Smooth muscle cell (in vitro differentiated cells): ENCODE data around the gene NEK2. TPM values are rescaled to one million over a fixed set of nuclear protein-coding genes. Genes with fewer than 3 reads are reported as not detected.
A peak's percentile ranks its signal among the peaks of the same experiment; 100 is the strongest.

ENCODE experiments used
- DNase-seq: peaks from one replicate; lab custom pipeline; 2025; ENCODE audit not compliant: unreplicated experiment; lab: John Stamatoyannopoulos, UW
- H2AFZ ChIP-seq: fragments of 200-600 bp; sonication (generic); 2 replicates; pipeline ENCODE4 v1.6.0; 2016; ENCODE audit warnings: antibody characterized with exemption, low read depth, mild to moderate bottlenecking
- H3F3A ChIP-seq: fragments of 200-600 bp; sonication (generic); 2 replicates; pipeline ENCODE4 v1.6.0; 2017; ENCODE audit warnings: antibody characterized with exemption, low read depth
- H3K27ac ChIP-seq: fragments of 200-600 bp; sonication (generic); 2 replicates; pipeline ENCODE4 v1.5.1; 2016; ENCODE audit warnings: low read depth, mild to moderate bottlenecking
- H3K27me3 ChIP-seq: fragments of 200-600 bp; sonication (generic); 2 replicates; pipeline ENCODE4 v1.6.1; 2016; ENCODE audit warnings: low read depth, mild to moderate bottlenecking
- H3K36me3 ChIP-seq: fragments of 200-600 bp; sonication (generic); 2 replicates; pipeline ENCODE4 v1.5.1; 2016; ENCODE audit warnings: low read depth
- H3K4me1 ChIP-seq: fragments of 200-600 bp; sonication (generic); 2 replicates; pipeline ENCODE4 v1.5.1; 2016; ENCODE audit warnings: low read depth
- H3K4me2 ChIP-seq: fragments of 200-600 bp; sonication (generic); 2 replicates; pipeline ENCODE4 v1.6.0; 2016; ENCODE audit warnings: mild to moderate bottlenecking
- H3K4me3 ChIP-seq: fragments of 200-600 bp; sonication (generic); 2 replicates; pipeline ENCODE4 v1.5.1; 2016; ENCODE audit warnings: mild to moderate bottlenecking
- H3K79me2 ChIP-seq: fragments of 200-600 bp; sonication (generic); 2 replicates; pipeline ENCODE4 v1.6.0; 2016; ENCODE audit warnings: low read depth, mild to moderate bottlenecking
- H3K9ac ChIP-seq: fragments of 200-600 bp; sonication (generic); 2 replicates; pipeline ENCODE4 v1.6.0; 2016; ENCODE audit warnings: low read depth
- H3K9me3 ChIP-seq: fragments of 200-600 bp; sonication (generic); replicated peaks from 2 replicates; pipeline ENCODE4 v1.5.1; 2016; ENCODE audit warnings: low read depth
- H4K20me1 ChIP-seq: fragments of 200-600 bp; sonication (generic); 2 replicates; pipeline ENCODE4 v1.6.0; 2016; ENCODE audit warnings: low read depth
- CTCF ChIP-seq: fragments of 200-600 bp; sonication (generic); IDR thresholded peaks from 2 replicates; pipeline ENCODE4 v1.5.1; 2017; ENCODE audit warnings: borderline replicate concordance, mild to moderate bottlenecking, antibody characterized with exemption; ENCODE audit not compliant: insufficient read depth, poor library complexity, severe bottlenecking
- WGBS: methylation state at CpG from one replicate; pipeline ENCODE4 v1.1.7; 2016; ENCODE audit warnings: low lambda C conversion rate; 5-methylcytosine and 5-hydroxymethylcytosine counted together
- polyA plus RNA-seq: library from polyadenylated mRNA; unstranded; fragments of >200 nt; fragmentation: Nextera tagmentation; extraction: Ambion mirVana; gene quantifications from 2 replicates; pipeline ENCODE4 v1.2.1, GENCODE V29; 2016
- total RNA-seq: library from RNA; depleted of rRNA; stranded (reverse); fragments of >200 nt; gene quantifications from 2 replicates; pipeline ENCODE4 v1.2.3, GENCODE V29; 2014

NEK2 gene
- total and polyA plus RNA-seq, 2 experiments from 2014 or later = 7.2 to 12.6 TPM

DNA sequence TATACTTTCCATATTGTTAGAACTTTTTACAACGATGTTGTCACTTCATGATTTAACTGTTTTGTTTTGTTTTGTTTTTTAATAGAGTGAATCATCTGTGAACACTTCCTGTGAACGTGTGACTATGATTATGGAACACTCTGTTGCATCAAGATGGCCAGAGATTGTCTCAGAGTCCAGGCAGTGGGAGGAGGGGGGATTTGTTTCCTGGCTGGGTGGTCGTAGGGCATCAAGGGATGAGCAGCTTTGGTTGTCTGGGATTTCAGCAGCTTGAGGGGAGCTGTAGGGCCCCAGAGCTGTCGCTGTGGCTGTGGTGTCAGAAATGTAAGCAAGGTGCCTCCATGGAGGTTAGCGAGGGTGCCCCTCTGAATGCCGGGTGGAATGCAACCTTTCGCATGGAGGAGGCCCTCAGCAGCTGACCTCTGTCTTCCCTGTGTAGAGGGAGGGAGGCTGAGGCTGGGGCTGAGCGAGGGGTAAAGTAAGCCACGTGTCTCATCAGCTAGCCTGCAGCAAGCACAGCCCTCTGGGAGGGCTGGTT, 21.4 kb downstream of the NEK2 start:
- Histone ChIP-seq H4K20me1 (no peaks in the 10 kb centered on the region), H2AFZ (peak overlapping the region; percentile 8), H3K4me3 (no peak overlapping the region), H3K4me1 (no peaks in the 10 kb centered on the region), H3K4me2 (peak overlapping the region; percentile 6), H3K27ac (no peak overlapping the region), H3K36me3 (no peaks in the 10 kb centered on the region), H3K9ac (no peak overlapping the region), H3K27me3 (no peaks in the 10 kb centered on the region), H3K79me2 (no peaks in the 10 kb centered on the region), H3F3A (no peaks in the 10 kb centered on the region), H3K9me3 (no peaks in the 10 kb centered on the region)
- TF ChIP-seq CTCF = no peak
- DNase-seq = no peak
- WGBS = 51% methylated on average over 9 of the region's 9 CpGs

- H3K27ac ChIP-seq = no peak overlapping the region
- no peak overlapping the region for H3K4me3 ChIP-seq
- no peaks in the 10 kb centered on the region for H3K27me3 ChIP-seq
- H2AFZ ChIP-seq = no peak overlapping the region
- H4K20me1 ChIP-seq = no peaks in the 10 kb centered on the region
- TF ChIP-seq CTCF = no peak
- H3K79me2 ChIP-seq = no peaks in the 10 kb centered on the region
- no peak overlapping the region for H3K9ac ChIP-seq
- H3K4me2 ChIP-seq = no peak overlapping the region
- no peak for DNase-seq
- peaks cover under 1% of the 10 kb centered on the region for H3F3A ChIP-seq
- no peaks in the 10 kb centered on the region for H3K36me3 ChIP-seq
- H3K9me3 ChIP-seq = no peaks in the 10 kb centered on the region
- H3K4me1 ChIP-seq = no peaks in the 10 kb centered on the region
- 76% methylated on average over 4 of the region's 4 CpGs for WGBS
Measured at GRCh38 chr1:211653293-211653692, 22.1 kb downstream of the NEK2 start.

DNA sequence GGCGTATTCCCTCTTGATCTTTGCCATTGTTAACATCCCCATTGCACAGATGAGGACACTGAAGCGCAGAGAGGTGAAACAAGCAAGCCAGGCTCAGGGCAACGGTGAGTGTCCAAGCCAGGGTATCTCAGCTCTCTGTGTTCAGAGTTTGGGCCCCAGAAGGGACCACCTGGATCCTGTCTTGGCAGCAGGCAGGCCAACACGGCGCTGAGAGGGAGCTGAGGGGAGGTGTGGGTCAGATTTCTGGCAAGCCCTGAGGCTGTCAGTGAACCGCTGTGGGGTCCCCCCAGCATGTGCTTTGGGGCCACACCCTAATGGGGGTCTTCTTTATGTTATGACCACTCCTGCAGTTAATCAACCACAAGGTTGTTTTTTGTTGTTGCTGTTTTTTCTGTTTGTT, 23.1 kb downstream of the NEK2 start:
- Histone ChIP-seq H3K9me3 (no peaks in the 10 kb centered on the region), H3K36me3 (no peaks in the 10 kb centered on the region), H3K4me3 (no peak overlapping the region), H3K4me2 (no peak overlapping the region), H3K79me2 (no peaks in the 10 kb centered on the region), H4K20me1 (no peaks in the 10 kb centered on the region), H3K4me1 (no peaks in the 10 kb centered on the region), H3K9ac (no peak overlapping the region), H3F3A (peaks cover 5% of the 10 kb centered on the region), H3K27me3 (no peaks in the 10 kb centered on the region), H2AFZ (no peak overlapping the region), H3K27ac (no peak overlapping the region)
- DNase-seq = no peak
- no peak for TF ChIP-seq CTCF
- WGBS = 97% methylated on average over 6 of the region's 6 CpGs

DNA sequence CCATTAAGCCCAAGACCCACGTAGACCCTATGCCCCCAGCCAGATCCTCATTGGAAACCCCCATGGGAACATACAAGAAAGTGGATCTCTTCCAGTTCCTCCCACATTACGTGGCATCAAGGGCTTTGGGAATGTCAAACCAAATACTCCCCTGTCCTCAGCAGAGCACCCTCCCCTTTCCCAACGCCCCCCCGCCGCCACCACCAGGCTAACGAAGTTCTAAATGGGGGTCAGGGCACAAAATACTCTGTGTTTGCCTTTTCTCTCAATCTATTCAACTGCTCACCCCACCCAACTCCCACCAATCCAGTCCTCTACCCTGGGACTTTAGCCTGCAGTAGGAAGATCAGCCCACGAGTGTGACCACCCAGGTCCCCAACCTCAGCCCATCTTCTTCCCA, 24.5 kb downstream of the NEK2 start:
- H3K27ac ChIP-seq = no peak overlapping the region
- DNase-seq = no peak

More for the DNA sequence above, 24.5 kb downstream of the NEK2 start:
- no peaks in the 10 kb centered on the region for H3K4me1 ChIP-seq
- H4K20me1 ChIP-seq = no peaks in the 10 kb centered on the region
- no peaks in the 10 kb centered on the region for H3K79me2 ChIP-seq
- H3K36me3 ChIP-seq = no peaks in the 10 kb centered on the region
- no peak overlapping the region for H3K4me2 ChIP-seq
- no peaks in the 10 kb centered on the region for H3K27me3 ChIP-seq
- 99% methylated on average over 7 of the region's 7 CpGs for WGBS
- no peak overlapping the region for H3K4me3 ChIP-seq
- H3K9me3 ChIP-seq = no peaks in the 10 kb centered on the region
- H2AFZ ChIP-seq = no peak overlapping the region
- peaks cover 5% of the 10 kb centered on the region for H3F3A ChIP-seq
- TF ChIP-seq CTCF = no peak
- no peak overlapping the region for H3K9ac ChIP-seq
